GM12873 (cell line): ENCODE measurements around the gene TBC1D22A.

Experiments used
- CTCF ChIP-seq: IDR thresholded peaks from 2 replicates; pipeline ENCODE4 v1.5.1; 2012; ENCODE audit warnings: low read depth, mild to moderate bottlenecking, moderate library complexity, low read length, control low read depth; ENCODE audit not compliant: insufficient read depth; ENCODE audit errors: missing control alignments

Gene TBC1D22A

GRCh38 chr22:47196166-47196849, 433.9 kb downstream of the TBC1D22A start:
- TF ChIP-seq CTCF = no peak

GRCh38 chr22:47196881-47197772, 434.7 kb downstream of the TBC1D22A start:
- TF ChIP-seq CTCF = no peak

GRCh38 chr22:47197773-47198500, 435.5 kb downstream of the TBC1D22A start:
- no peak for TF ChIP-seq CTCF

GRCh38 chr22:47198801-47199251, 436.4 kb downstream of the TBC1D22A start:
- no peak for TF ChIP-seq CTCF

- TF ChIP-seq CTCF = no peak
Observed at GRCh38 chr22:47199261-47199978, 437.0 kb downstream of the TBC1D22A start.

- TF ChIP-seq CTCF = no peak
Observed at GRCh38 chr22:47199979-47200272, 437.5 kb downstream of the TBC1D22A start.
